GM19452 (cell line): Measurements from ENCODE around the gene POLR2J.
"Not testable (repeated sequence)": the region's sequence is repeated elsewhere in the genome, so short reads cannot be mapped to it uniquely, and the experiment has no call there.

Source experiments
- ATAC-seq: cut with Tn5 transposase; IDR thresholded peaks from one replicate; pipeline ENCODE4 v1.9.1; 2021; ENCODE audit not compliant: unreplicated experiment

Gene POLR2J

GRCh38 chr7:102496861-102497260 is 18.1 kb upstream of the POLR2J start:
- not testable (repeated sequence) for ATAC-seq

- ATAC-seq = peak; percentile 74
Measured at GRCh38 chr7:102494473-102495149, 15.9 kb upstream of the POLR2J start.

- not testable (repeated sequence) for ATAC-seq
Measured at GRCh38 chr7:102494026-102494425, 15.3 kb upstream of the POLR2J start.

- not testable (repeated sequence) for ATAC-seq
Measured at GRCh38 chr7:102493220-102493935, 14.7 kb upstream of the POLR2J start.

- peak; percentile 39 for ATAC-seq
Measured at GRCh38 chr7:102490529-102491075, 11.9 kb upstream of the POLR2J start.

- not testable (repeated sequence) for ATAC-seq
Measured at GRCh38 chr7:102484317-102484716, 5.6 kb upstream of the POLR2J start.

- not testable (repeated sequence) for ATAC-seq
Measured at GRCh38 chr7:102481962-102482361, 3.2 kb upstream of the POLR2J start.

GRCh38 chr7:102479982-102480637 is 1.4 kb upstream of the POLR2J start:
- ATAC-seq = not testable (repeated sequence)

GRCh38 chr7:102479209-102479584 is 475 bp upstream of the POLR2J start:
- peak; percentile 30 for ATAC-seq

GRCh38 chr7:102474736-102475435 is 3.8 kb downstream of the POLR2J start:
- ATAC-seq = not testable (repeated sequence)

GRCh38 chr7:102474116-102474515 is 4.6 kb downstream of the POLR2J start:
- not testable (repeated sequence) for ATAC-seq

- no peak for ATAC-seq
Measured at GRCh38 chr7:102473271-102473991, 5.3 kb downstream of the POLR2J start.

- no peak for ATAC-seq
Measured at GRCh38 chr7:102472126-102473041, 6.3 kb downstream of the POLR2J start.

- ATAC-seq = no peak
Measured at GRCh38 chr7:102471791-102472125, 7.0 kb downstream of the POLR2J start.

GRCh38 chr7:102469972-102470825 is 8.5 kb downstream of the POLR2J start:
- no peak for ATAC-seq

GRCh38 chr7:102469351-102469971 is 9.3 kb downstream of the POLR2J start:
- no peak for ATAC-seq

GRCh38 chr7:102468478-102469350 is 10.0 kb downstream of the POLR2J start:
- no peak for ATAC-seq
